ENCODE data around the gene SEC14L2. TPM values are rescaled to one million over a fixed set of nuclear protein-coding genes. Genes with fewer than 3 reads are reported as not detected.
"Not testable (repeated sequence)": the region's sequence is repeated elsewhere in the genome, so short reads cannot be mapped to it uniquely, and the experiment has no call there.

The SEC14L2 gene
- total RNA-seq, 1 donor from 2014 or later = 13.2 TPM

- H3K9me3 Mint-ChIP-seq (ENCODE audit: low read depth) = peaks cover 3% of the 10 kb centered on the region
- H3K27me3 Mint-ChIP-seq = peaks cover 9% of the 10 kb centered on the region
- no peaks in the 10 kb centered on the region for H3K4me1 Mint-ChIP-seq (ENCODE audit: low read depth)
- no peak overlapping the region for H3K4me3 Mint-ChIP-seq (ENCODE audit: low read depth)
- no peak overlapping the region for H3K27ac Mint-ChIP-seq
- TF ChIP-seq CTCF (IDR thresholded peaks at IDR 0.05; ENCODE audit: unreplicated experiment) = no peak
- DNase-seq (ENCODE audit: low spot score, unreplicated experiment) = no peak
- H3K36me3 Mint-ChIP-seq (ENCODE audit: insufficient read depth) = no peaks in the 10 kb centered on the region
Observed at GRCh38 chr22:30460147-30460546, 63.3 kb downstream of the SEC14L2 start.

- not testable (repeated sequence) for H3K36me3 Mint-ChIP-seq (ENCODE audit: insufficient read depth); H3K27ac Mint-ChIP-seq; H3K4me3 Mint-ChIP-seq (ENCODE audit: low read depth); H3K9me3 Mint-ChIP-seq (ENCODE audit: low read depth); H3K4me1 Mint-ChIP-seq (ENCODE audit: low read depth); DNase-seq (ENCODE audit: low spot score, unreplicated experiment)
- H3K27me3 Mint-ChIP-seq = peaks cover 13% of the 10 kb centered on the region
Observed at GRCh38 chr22:30460555-30460954, 63.7 kb downstream of the SEC14L2 start.

- no peaks in the 10 kb centered on the region for H3K36me3 Mint-ChIP-seq (ENCODE audit: insufficient read depth)
- H3K27ac Mint-ChIP-seq = no peak overlapping the region
- no peaks in the 10 kb centered on the region for H3K4me1 Mint-ChIP-seq (ENCODE audit: low read depth)
- no peak for TF ChIP-seq CTCF (IDR thresholded peaks at IDR 0.05; ENCODE audit: unreplicated experiment)
- H3K27me3 Mint-ChIP-seq = peaks cover 30% of the 10 kb centered on the region
- DNase-seq (ENCODE audit: low spot score, unreplicated experiment) = no peak
- H3K4me3 Mint-ChIP-seq (ENCODE audit: low read depth) = no peak overlapping the region
- peaks cover 4% of the 10 kb centered on the region for H3K9me3 Mint-ChIP-seq (ENCODE audit: low read depth)
Observed at GRCh38 chr22:30469165-30469564, 72.3 kb downstream of the SEC14L2 start.

- no peak for TF ChIP-seq CTCF (IDR thresholded peaks at IDR 0.05; ENCODE audit: unreplicated experiment)
- H3K4me3 Mint-ChIP-seq (ENCODE audit: low read depth) = no peak overlapping the region
- no peaks in the 10 kb centered on the region for H3K9me3 Mint-ChIP-seq (ENCODE audit: low read depth)
- no peak overlapping the region for H3K27ac Mint-ChIP-seq
- no peak for DNase-seq (ENCODE audit: low spot score, unreplicated experiment)
- peaks cover 19% of the 10 kb centered on the region for H3K27me3 Mint-ChIP-seq
- H3K4me1 Mint-ChIP-seq (ENCODE audit: low read depth) = peaks cover 2% of the 10 kb centered on the region
- no peaks in the 10 kb centered on the region for H3K36me3 Mint-ChIP-seq (ENCODE audit: insufficient read depth)
Observed at GRCh38 chr22:30470655-30471054, 73.8 kb downstream of the SEC14L2 start.

GRCh38 chr22:30471616-30472318, 74.9 kb downstream of the SEC14L2 start, which contains the start of gene SEC14L3:
TSS of gene SEC14L3 (minus strand) at chr22:30472017. CDS start at chr22:30471958, 59 bp downstream.
- H3K9me3 Mint-ChIP-seq (ENCODE audit: low read depth) = no peaks in the 10 kb centered on the region
- no peak within 1 kb of the TSS for H3K27ac Mint-ChIP-seq
- H3K27me3 Mint-ChIP-seq = peaks cover 13% of the 10 kb centered on the region
- H3K36me3 Mint-ChIP-seq (ENCODE audit: insufficient read depth) = no peaks in the 10 kb centered on the region
- peaks cover 2% of the 10 kb centered on the region for H3K4me1 Mint-ChIP-seq (ENCODE audit: low read depth)
- DNase-seq (ENCODE audit: low spot score, unreplicated experiment) = no peak
- no peak for TF ChIP-seq CTCF (IDR thresholded peaks at IDR 0.05; ENCODE audit: unreplicated experiment)
- no peak within 1 kb of the TSS for H3K4me3 Mint-ChIP-seq (ENCODE audit: low read depth)

Data from progenitor cell of endocrine pancreas (in vitro differentiated cells).